HG03103 (cell line): ENCODE data around the gene FGF4.

Experiments
- ATAC-seq: cut with Tn5 transposase; IDR thresholded peaks from one replicate; pipeline ENCODE4 v1.9.1; 2021; ENCODE audit warnings: low read depth; ENCODE audit not compliant: unreplicated experiment

Gene FGF4

GRCh38 chr11:69808667-69809086, 33.5 kb upstream of the FGF4 start:
- ATAC-seq = no peak

GRCh38 chr11:69807106-69807815, 32.1 kb upstream of the FGF4 start:
- ATAC-seq = no peak

DNA sequence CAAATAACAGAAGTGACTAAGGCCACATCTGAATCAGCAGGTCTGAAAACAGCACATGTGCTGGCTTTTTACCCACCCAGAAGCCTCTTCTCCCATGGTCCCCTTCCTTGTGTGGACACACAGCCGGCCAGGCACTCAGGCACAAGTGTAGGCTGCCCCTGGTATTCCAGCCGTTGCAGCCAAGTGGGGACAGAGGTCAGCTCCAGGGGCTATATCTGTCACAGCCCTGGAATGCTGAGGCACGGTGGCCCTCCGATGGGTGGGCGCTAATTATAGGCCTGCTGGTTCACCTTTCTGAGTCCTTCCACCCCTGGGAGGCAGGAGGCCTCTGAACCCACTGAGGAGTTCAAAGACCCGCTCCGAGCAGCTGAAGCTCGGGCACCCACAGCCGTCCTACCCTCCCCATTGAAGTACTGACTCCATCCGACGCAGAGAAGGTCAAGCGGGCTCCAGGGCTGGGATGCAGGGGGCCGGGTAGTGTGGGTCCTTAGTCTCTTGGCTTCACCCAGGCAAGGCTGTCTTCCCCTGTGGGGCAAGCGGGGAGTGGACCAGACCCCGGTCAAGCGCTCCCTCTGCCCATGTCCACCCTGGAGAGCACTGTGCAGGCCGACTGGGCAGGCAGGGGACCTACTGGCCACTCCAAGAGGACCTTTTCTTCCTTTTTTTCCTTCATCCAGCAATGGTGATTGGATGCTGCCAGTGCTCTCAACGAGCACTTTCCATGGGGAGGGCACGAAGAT, 29.8 kb upstream of the FGF4 start:
- ATAC-seq = no peak

DNA sequence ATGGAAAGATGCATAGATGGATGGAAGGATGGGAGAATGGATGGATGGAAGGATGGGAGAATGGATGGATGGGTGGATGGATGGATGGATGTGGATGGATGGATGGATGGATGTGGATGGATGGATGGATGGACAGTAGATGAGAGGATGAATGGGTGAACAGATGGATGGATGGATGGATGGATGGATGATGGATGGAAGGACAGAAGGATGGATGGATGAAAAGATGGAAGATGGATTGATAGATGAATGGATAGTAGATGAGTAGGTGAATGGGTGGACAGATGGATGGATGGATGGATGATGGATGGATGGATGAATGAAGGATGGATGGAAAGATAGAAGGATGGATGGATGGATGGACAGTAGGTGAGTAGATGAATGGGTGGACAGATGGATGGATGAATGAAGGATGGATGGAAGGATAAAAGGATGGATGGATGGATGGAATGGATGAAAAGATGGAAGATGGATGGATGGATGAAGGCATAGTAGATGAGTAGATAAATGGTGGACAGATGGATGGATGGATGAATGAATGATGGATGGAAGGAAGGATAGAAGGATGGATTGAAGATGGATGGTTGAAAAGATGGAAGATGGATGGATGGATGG, 28.6 kb upstream of the FGF4 start:
- ATAC-seq = no peak

- no peak for ATAC-seq
These were observed 27.9 kb upstream of the FGF4 start for GRCh38 chr11:69803022-69803421.

GRCh38 chr11:69802590-69802989, 27.4 kb upstream of the FGF4 start:
- no peak for ATAC-seq

- ATAC-seq = no peak
These were observed 26.6 kb upstream of the FGF4 start for GRCh38 chr11:69801513-69802335.

DNA sequence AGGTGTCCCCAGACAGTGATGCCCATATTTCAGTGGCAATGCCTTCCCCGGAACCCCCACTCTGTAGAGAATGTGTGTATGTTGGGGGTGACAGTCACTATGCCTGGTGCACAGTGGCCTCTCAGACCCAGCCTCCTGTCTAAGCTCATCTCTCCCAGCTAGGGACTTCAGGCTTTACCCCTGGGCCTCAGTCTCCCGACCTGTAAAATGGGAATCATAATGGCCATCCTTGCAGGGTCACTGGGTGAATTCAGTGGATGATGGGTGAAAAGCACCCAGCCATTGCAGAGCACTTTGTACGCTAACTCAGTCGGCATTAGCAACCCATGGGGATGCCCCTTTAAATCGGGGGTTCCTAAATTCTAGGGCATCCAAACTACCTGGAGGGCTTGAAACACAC, 25.1 kb upstream of the FGF4 start:
- no peak for ATAC-seq

GRCh38 chr11:69799582-69799981, 24.4 kb upstream of the FGF4 start:
- ATAC-seq = no peak

DNA sequence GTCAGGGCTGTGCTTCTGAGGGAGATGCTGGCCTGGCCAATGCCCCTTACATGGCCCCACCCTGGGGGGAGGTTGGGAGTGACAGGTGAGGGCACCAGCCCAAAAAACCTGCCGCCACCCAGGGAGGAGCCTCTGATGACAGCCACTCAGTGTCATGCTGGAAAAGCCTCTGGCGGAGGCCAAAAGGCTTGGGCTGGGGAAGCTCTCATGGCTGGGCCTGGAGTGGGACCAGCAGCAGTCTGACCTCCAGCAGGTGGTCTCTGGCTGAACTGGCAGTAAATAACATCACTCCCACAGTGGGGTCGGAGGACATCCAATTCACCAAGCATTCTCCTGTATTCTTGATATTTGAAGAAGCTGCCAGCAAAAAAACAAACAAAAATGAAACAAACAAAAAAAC, 24.0 kb upstream of the FGF4 start:
- no peak for ATAC-seq

DNA sequence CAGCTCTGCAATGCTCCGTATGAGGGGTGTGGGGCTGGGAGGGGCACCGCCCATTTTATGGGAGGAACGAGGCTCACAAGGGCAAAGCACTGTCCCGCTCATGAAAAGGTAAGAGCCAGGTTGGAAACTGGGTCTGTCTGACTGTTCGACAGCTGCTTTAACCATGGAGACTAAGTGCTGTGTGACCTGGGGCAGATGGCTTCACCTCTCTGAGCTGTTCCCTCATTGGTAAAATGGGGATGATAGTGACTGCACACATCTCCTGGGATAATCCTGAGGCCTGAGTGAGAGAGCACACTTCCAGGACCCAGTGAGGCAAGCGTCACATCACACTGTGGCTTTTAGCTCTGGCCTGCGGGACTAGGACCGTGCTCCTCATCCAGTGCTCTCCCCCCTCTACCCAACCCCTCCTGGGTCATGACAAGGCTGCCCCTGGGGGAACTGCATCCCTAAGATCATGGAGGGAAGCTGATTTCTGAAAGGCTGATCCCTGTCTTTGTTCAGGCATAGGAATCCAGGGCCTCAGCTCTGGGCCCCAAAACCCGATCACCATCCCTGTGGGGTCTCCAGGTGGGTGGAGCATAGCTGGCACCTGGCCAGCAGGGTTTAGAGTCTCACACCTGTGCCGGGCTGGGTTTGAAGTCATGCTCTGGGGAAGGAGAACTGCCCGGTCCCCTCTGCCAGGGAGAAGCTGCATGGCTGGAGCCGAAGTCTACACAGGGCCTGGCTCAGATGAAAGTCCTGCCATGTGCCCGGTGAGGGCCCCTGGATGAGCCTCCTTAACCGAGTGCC, 22.8 kb upstream of the FGF4 start:
- no peak for ATAC-seq

- ATAC-seq = no peak
These were observed 22.0 kb upstream of the FGF4 start for GRCh38 chr11:69797156-69797555.

- no peak for ATAC-seq
These were observed 20.9 kb upstream of the FGF4 start for GRCh38 chr11:69796063-69796462.

DNA sequence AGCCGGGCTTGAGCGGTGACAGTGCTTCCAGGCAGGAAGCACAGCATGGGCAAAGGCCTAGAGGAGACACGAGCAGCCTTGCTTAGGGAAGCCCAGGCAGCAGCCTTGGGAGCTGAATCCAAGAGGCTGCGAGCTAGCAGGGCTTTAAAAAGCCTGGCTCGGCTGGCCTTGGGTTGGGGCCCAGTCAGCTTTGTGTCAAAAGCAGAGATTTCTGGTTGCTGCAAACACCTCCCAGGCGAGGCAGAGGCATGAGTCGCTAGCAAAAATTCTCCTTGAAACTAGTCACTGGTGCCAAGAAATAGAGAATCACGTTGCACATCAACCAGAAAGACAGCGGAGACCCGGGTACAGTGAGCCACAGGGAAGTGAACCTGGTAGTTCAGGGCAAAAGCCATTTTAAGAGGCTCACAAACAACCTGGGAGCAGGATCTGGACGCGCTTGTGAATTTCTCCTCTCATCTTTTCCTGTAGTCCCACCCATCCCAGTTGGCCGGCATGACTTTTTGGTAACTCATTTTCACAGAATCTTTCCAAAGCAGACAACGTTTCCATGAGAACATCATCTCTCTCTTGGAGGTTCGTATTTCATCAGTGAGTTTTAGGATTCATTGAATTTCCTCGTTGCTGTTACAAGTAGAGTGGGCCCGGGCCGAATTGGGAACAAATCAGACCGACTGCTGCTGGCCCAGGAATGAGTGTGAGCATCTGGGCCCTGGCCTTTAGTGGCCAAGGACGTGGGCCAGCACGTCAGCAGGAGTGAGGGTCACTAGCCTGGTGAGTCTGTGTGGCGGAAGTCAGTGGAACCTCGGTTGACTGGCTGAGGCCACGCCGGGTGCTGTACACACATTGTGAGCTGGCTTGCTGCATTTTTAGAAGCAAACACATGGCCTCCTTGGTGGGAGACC, 16.4 kb upstream of the FGF4 start:
- no peak for ATAC-seq

- no peak for ATAC-seq
These were observed 13.8 kb upstream of the FGF4 start for GRCh38 chr11:69788956-69789355.

DNA sequence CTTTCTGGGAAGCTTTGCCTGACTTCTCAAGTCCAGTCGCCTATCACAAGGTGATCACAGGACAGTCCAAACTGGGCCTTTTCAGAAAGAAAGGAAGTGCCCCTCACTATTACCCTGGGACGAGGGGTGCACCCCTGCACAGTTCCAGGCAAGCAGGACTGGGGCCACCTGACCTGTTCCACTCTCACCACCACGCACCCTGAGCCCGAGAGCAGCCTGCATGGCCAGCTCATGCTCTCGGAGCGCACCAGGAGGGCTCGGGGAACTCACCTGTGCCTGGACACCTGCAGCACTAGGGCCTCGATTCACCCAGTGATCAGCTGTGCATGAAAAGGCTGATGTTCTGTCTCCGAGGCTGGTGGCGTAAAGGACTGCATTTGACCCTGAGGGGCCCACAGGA, 12.8 kb upstream of the FGF4 start:
- ATAC-seq = no peak

GRCh38 chr11:69787457-69787856, 12.3 kb upstream of the FGF4 start:
- no peak for ATAC-seq

GRCh38 chr11:69781241-69781640, 6.1 kb upstream of the FGF4 start:
- no peak for ATAC-seq

DNA sequence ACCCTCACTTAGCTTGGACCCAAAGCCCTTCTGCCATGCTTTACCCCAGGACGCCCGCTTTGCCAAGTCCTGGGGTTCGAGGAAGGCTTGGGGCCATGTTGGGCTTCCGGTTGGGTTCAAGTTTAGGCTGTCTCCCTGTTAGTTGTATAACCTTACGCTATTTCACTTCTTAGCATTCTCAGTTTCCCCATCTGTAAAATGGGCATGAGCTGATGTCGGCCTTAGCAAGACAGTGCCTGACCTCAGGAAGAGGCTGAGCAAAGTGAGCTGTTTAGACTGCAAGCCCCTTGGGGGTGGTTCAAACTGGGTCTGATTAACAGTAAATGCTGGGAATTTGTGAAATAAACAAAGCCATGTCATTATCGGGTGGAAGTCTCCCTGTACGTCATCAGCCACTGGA, 3.2 kb upstream of the FGF4 start:
- ATAC-seq = no peak
